SJSA1 (cell line): ENCODE data around the gene TMEM200B. TPM values are rescaled to one million over a fixed set of nuclear protein-coding genes. Genes with fewer than 3 reads are reported as not detected.

ENCODE experiments used
- DNase-seq, 2 experiments: peaks; one replicate each; pipeline ENCODE4 v3.0.0-alpha.2; 2015 to 2020; ENCODE audit warnings: low spot score in 2 of 2, low read depth in 1 of 2
- H3K27ac ChIP-seq: fragments of 250-450 bp; sonication (Bioruptor Pico); 2 replicates; pipeline ENCODE4 v1.5.1; 2020; ENCODE audit warnings: mild to moderate bottlenecking, moderate library complexity
- H3K27me3 ChIP-seq: fragments of 250-450 bp; sonication (Bioruptor Pico); replicated peaks from 2 replicates; pipeline ENCODE4 v1.5.1; 2020; ENCODE audit warnings: mild to moderate bottlenecking, moderate library complexity
- H3K36me3 ChIP-seq: fragments of 250-450 bp; sonication (Bioruptor Pico); 2 replicates; pipeline ENCODE4 v1.5.1; 2020; ENCODE audit warnings: mild to moderate bottlenecking
- H3K4me1 ChIP-seq: fragments of 250-450 bp; sonication (Bioruptor Pico); replicated peaks from 2 replicates; pipeline ENCODE4 v1.6.1; 2021; ENCODE audit warnings: mild to moderate bottlenecking
- H3K4me3 ChIP-seq: fragments of 250-450 bp; sonication (Bioruptor Pico); 2 replicates; pipeline ENCODE4 v1.5.1; 2020; ENCODE audit warnings: mild to moderate bottlenecking
- H3K9me3 ChIP-seq: fragments of 250-450 bp; sonication (Bioruptor Pico); replicated peaks from 2 replicates; pipeline ENCODE4 v1.5.1; 2020; ENCODE audit warnings: mild to moderate bottlenecking
- total RNA-seq: library from RNA; depleted of rRNA; stranded (reverse); fragments of >200 nt; shearing (Covaris generic); gene quantifications from 2 replicates; pipeline ENCODE4 v1.2.3, GENCODE V29; 2014; rRNA removed

TMEM200B gene
- 0.39 TPM in 1 of 2 replicates, not detected in the other for total RNA-seq

- Histone ChIP-seq H3K4me1 (peaks cover 15% of the 10 kb centered on the region), H3K4me3 (peak within 1 kb of the TSS; percentile 63), H3K9me3 (no peaks in the 10 kb centered on the region), H3K27me3 (no peaks in the 10 kb centered on the region), H3K27ac (peak within 1 kb of the TSS; percentile 89), H3K36me3 (0 out of 2 replicates have a peak, but pooled peaks cover 4% of the 10 kb centered on the region)
- no peak for DNase-seq
These were observed at the start of gene TMEM200B for GRCh38 chr1:29123887-29124365. Gene TMEM200B (minus strand): TSS chr1:29123903. CDS start chr1:29121828, 2,075 bp downstream.

GRCh38 chr1:29172415-29172939, 48.8 kb upstream of the TMEM200B start:
- no peaks in the 10 kb centered on the region for H3K9me3 ChIP-seq
- H3K27ac ChIP-seq: no peak overlapping the region
- H3K36me3 ChIP-seq: peaks cover 77% of the 10 kb centered on the region
- H3K4me3 ChIP-seq: no peak overlapping the region
- no peaks in the 10 kb centered on the region for H3K27me3 ChIP-seq
- no peak for DNase-seq
- H3K4me1 ChIP-seq: 0 out of 2 replicates have a peak, but pooled peaks cover 5% of the 10 kb centered on the region

- H3K27ac ChIP-seq: no peak overlapping the region
- H3K4me3 ChIP-seq: no peak overlapping the region
- H3K4me1 ChIP-seq: 0 out of 2 replicates have a peak, but pooled peaks cover 5% of the 10 kb centered on the region
- H3K27me3 ChIP-seq: no peaks in the 10 kb centered on the region
- no peaks in the 10 kb centered on the region for H3K9me3 ChIP-seq
- peaks cover 82% of the 10 kb centered on the region for H3K36me3 ChIP-seq
- no peak for DNase-seq
These were observed 47.8 kb upstream of the TMEM200B start for GRCh38 chr1:29171521-29171920.

GRCh38 chr1:29171089-29171488, 47.4 kb upstream of the TMEM200B start:
- no peak for DNase-seq
- H3K4me1 ChIP-seq: 0 out of 2 replicates have a peak, but pooled peaks cover 5% of the 10 kb centered on the region
- no peak overlapping the region for H3K4me3 ChIP-seq
- no peak overlapping the region for H3K27ac ChIP-seq
- peaks cover 82% of the 10 kb centered on the region for H3K36me3 ChIP-seq
- no peaks in the 10 kb centered on the region for H3K9me3 ChIP-seq
- no peaks in the 10 kb centered on the region for H3K27me3 ChIP-seq

- Histone ChIP-seq H3K4me1 (0 out of 2 replicates have a peak, but pooled peaks cover 5% of the 10 kb centered on the region), H3K4me3 (no peak overlapping the region), H3K9me3 (no peaks in the 10 kb centered on the region), H3K36me3 (peaks cover 85% of the 10 kb centered on the region), H3K27me3 (no peaks in the 10 kb centered on the region), H3K27ac (no peak overlapping the region)
- no peak for DNase-seq
These were observed 46.3 kb upstream of the TMEM200B start for GRCh38 chr1:29169976-29170375.

- no peak overlapping the region for H3K4me3 ChIP-seq
- H3K9me3 ChIP-seq: no peaks in the 10 kb centered on the region
- DNase-seq: no peak
- H3K4me1 ChIP-seq: 0 out of 2 replicates have a peak, but pooled peaks cover 5% of the 10 kb centered on the region
- H3K27ac ChIP-seq: no peak overlapping the region
- H3K36me3 ChIP-seq: peaks cover 97% of the 10 kb centered on the region
- H3K27me3 ChIP-seq: no peaks in the 10 kb centered on the region
These were observed 44.2 kb upstream of the TMEM200B start for GRCh38 chr1:29167904-29168303.

GRCh38 chr1:29166291-29166878, 42.7 kb upstream of the TMEM200B start:
- no peak overlapping the region for H3K4me3 ChIP-seq
- no peak overlapping the region for H3K27ac ChIP-seq
- H3K4me1 ChIP-seq: 0 out of 2 replicates have a peak, but pooled peaks cover 2% of the 10 kb centered on the region
- no peaks in the 10 kb centered on the region for H3K9me3 ChIP-seq
- no peak for DNase-seq
- H3K36me3 ChIP-seq: peaks cover 97% of the 10 kb centered on the region
- no peaks in the 10 kb centered on the region for H3K27me3 ChIP-seq

GRCh38 chr1:29164588-29164987, 40.9 kb upstream of the TMEM200B start:
- no peaks in the 10 kb centered on the region for H3K4me1 ChIP-seq
- peaks cover 97% of the 10 kb centered on the region for H3K36me3 ChIP-seq
- H3K27me3 ChIP-seq: no peaks in the 10 kb centered on the region
- no peak overlapping the region for H3K27ac ChIP-seq
- no peaks in the 10 kb centered on the region for H3K9me3 ChIP-seq
- no peak overlapping the region for H3K4me3 ChIP-seq
- no peak for DNase-seq

- no peaks in the 10 kb centered on the region for H3K4me1 ChIP-seq
- peaks cover 97% of the 10 kb centered on the region for H3K36me3 ChIP-seq
- no peak overlapping the region for H3K27ac ChIP-seq
- H3K4me3 ChIP-seq: no peak overlapping the region
- no peaks in the 10 kb centered on the region for H3K27me3 ChIP-seq
- DNase-seq: no peak
- no peaks in the 10 kb centered on the region for H3K9me3 ChIP-seq
These were observed 38.9 kb upstream of the TMEM200B start for GRCh38 chr1:29162476-29163138.

- no peaks in the 10 kb centered on the region for H3K9me3 ChIP-seq
- peaks cover 97% of the 10 kb centered on the region for H3K36me3 ChIP-seq
- no peaks in the 10 kb centered on the region for H3K4me1 ChIP-seq
- H3K27ac ChIP-seq: no peak overlapping the region
- DNase-seq: no peak
- no peaks in the 10 kb centered on the region for H3K27me3 ChIP-seq
- no peak overlapping the region for H3K4me3 ChIP-seq
These were observed 38.3 kb upstream of the TMEM200B start for GRCh38 chr1:29162025-29162424.

- DNase-seq: no peak
- Histone ChIP-seq H3K27me3 (no peaks in the 10 kb centered on the region), H3K9me3 (no peaks in the 10 kb centered on the region), H3K27ac (no peak overlapping the region), H3K36me3 (peaks cover 97% of the 10 kb centered on the region), H3K4me3 (no peak overlapping the region), H3K4me1 (no peaks in the 10 kb centered on the region)
These were observed 36.1 kb upstream of the TMEM200B start for GRCh38 chr1:29159773-29160172.

- Histone ChIP-seq H3K27ac (no peak overlapping the region), H3K9me3 (no peaks in the 10 kb centered on the region), H3K36me3 (peaks cover 97% of the 10 kb centered on the region), H3K4me3 (no peak overlapping the region), H3K27me3 (no peaks in the 10 kb centered on the region), H3K4me1 (no peaks in the 10 kb centered on the region)
- DNase-seq: no peak
These were observed 33.5 kb upstream of the TMEM200B start for GRCh38 chr1:29157269-29157601.

GRCh38 chr1:29156543-29157268, 33.0 kb upstream of the TMEM200B start:
- H3K27ac ChIP-seq: no peak overlapping the region
- H3K4me1 ChIP-seq: no peaks in the 10 kb centered on the region
- peaks cover 97% of the 10 kb centered on the region for H3K36me3 ChIP-seq
- H3K4me3 ChIP-seq: no peak overlapping the region
- no peaks in the 10 kb centered on the region for H3K27me3 ChIP-seq
- no peak for DNase-seq
- no peaks in the 10 kb centered on the region for H3K9me3 ChIP-seq
